Kidney glomerular epithelial cell (primary cell): ENCODE results near the gene EID2B.
A peak's percentile ranks its signal among the peaks of the same experiment; 100 is the strongest.

Experiments used
- DNase-seq: peaks from one replicate; lab custom pipeline; 2025; lab: John Stamatoyannopoulos, UW

The EID2B gene

GRCh38 chr19:39532233-39533002 is at the start of gene EID2B:
Gene EID2B, minus strand, starts transcription at chr19:39532852. Its CDS starts 50 bp downstream, at chr19:39532802.
- peak; percentile 93 for DNase-seq

DNA sequence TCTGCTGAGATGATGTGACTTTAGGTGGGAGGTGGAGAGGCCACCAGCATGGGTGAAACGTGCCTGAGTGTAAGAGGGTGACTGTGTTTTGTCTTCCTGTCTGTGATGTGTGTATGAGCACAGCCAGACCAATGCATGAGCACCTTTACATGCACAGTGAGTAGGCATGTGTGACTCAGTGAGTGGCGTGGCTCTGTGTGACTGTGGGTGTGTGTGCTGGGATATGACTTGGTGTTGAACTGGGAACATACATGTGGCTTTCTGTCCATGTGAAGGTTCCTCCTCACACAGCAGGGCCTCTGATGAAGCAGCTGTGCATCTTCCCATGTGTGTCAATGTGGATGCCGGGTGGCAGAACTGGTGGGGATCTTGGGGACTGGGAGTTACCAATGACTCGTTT is 49.8 kb upstream of the EID2B start:
- DNase-seq = no peak

GRCh38 chr19:39568604-39569003 is 36.0 kb upstream of the EID2B start:
- peak; percentile 23 for DNase-seq

GRCh38 chr19:39566064-39566463 is 33.4 kb upstream of the EID2B start:
- no peak for DNase-seq

DNA sequence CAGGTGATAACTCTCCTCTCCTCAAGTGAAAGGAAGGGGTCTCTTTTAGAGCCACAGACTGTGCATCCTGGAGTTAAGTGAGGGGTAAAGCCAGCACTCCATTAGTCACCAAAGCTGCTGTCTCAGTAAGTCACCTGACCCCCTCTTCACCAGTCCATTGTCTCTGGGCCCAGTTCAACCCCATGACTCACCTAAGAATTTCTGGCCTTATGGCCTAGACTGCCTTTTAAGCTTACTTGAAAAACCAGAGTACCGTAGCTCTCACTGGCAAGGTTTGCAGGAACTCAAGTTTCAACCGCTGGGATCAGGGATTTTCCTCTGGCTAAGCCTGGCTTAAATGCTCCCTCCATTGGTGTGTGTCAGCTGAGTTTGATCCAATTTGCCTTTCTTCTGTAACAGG is 30.8 kb upstream of the EID2B start:
- peak; percentile 35 for DNase-seq

- DNase-seq = no peak
Observed at GRCh38 chr19:39558624-39559117, 26.0 kb upstream of the EID2B start.

- no peak for DNase-seq
Observed at GRCh38 chr19:39557811-39558623, 25.4 kb upstream of the EID2B start.

GRCh38 chr19:39555883-39556282 is 23.2 kb upstream of the EID2B start:
- no peak for DNase-seq

GRCh38 chr19:39554701-39555311 is 22.2 kb upstream of the EID2B start:
- no peak for DNase-seq

DNA sequence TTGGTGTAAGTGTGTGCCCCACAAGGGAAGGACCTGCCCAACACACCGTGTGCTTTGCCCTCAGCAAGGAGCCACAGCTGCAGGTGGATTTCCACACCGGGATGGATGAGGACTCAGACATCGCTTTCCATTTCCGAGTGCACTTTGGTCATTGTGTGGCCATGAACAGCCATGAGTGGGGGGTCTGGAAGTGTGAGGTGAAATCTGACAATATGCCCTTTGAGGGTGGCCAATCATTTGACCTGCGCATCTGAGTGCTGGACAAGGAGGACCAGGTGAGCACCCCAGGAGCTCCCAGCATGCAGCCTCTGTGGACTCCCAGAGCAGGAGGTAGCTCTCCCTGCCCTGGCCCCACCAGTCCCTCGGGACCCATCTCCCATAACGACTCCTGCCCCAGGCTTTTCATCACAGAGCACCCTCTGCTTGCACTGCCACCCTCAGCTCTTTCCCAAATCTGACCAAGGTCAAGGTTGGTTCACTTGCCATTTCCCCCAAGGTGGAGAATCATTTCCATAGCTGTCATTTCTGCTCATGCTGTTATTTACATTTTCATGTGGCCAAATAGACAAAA is 20.5 kb upstream of the EID2B start:
- no peak for DNase-seq

- no peak for DNase-seq
Observed at GRCh38 chr19:39550197-39550596, 17.5 kb upstream of the EID2B start.

DNA sequence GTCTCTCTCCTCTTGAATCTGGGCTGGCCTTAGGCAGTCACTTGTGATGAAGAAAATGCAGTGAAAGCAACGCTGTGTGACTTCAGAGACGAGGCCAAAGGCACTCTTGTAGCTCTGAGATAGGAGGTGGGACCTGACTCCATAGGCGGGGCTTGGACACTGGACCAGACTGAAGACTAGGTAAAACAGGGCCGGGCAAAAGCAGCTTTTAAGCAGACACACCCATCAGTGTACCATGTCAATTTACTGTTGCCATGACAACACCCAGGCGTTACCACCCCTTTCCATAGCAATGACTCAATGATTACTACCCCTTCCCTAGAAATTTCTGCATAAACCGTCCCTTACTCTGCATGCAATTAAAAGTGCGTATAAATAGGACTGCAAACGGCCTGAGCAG is 13.9 kb upstream of the EID2B start:
- no peak for DNase-seq

- DNase-seq = no peak
Observed at GRCh38 chr19:39544911-39545310, 12.3 kb upstream of the EID2B start.

DNA sequence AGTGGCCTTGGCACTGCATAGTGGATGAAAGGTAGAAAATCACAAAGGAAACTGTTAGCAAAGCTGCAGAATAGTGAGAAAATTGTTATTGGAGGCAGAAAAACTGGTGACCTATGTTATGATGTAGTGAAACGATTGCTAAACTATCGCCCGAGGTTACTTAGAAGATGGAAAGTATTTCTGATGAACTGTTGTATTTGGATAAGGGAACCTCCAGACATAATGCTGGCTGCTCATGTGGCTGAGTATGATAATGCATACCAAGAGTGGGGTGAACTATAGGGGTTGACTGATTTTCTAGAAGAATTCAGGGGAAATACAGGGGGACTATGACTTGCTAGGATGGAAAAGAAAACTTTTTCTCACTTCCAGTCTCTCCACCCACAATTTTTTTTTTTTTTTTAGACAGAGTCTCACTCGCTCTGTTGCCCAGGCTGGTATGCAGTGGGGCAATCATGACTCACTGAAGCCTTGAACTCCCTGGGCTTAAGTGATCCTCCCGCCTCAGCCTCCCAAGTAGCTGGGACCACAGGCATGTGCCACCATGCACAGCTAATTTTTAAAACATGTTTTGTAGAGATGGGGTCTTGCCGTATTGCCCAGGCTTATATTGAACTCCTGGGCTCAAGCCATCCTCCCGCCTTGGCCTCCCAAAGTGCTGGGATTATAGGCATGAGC is 11.7 kb upstream of the EID2B start:
- peak; percentile 5 for DNase-seq

DNA sequence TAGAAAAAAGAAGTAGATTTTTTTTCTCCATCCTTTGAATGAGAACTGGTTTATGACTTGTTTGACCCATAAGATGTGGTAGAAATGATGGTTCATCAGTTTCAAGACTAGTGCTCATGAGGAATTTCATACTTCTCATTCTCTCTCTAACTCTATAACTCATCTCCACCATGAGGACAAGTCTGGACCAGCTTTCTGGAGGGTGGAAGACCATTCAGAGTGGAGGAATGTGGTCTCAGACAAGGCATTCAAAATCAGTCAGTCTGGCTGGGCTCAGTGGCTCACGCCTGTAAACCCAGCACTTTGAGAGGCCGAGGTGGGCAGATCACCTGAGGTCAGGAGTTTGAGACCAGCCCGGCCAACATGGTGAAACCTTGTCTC is 10.8 kb upstream of the EID2B start:
- peak; percentile 17 for DNase-seq

GRCh38 chr19:39542206-39542605 is 9.6 kb upstream of the EID2B start:
- DNase-seq = no peak

DNA sequence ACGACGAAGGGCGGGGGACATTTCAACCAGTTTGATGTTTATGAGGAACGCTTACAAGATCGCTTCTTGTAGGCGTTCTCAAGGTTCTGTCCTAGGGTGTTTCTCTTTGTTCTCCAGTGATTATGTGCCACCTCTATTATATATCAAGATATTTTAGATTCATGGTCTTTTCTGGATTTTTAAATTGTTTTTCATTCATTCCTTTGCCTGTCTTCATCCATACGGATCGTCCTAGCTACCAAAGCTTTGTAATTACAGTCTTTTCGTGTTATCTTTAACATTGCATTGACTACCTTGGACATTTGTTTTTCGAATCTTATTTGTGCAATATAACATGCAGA is 7.7 kb upstream of the EID2B start:
- DNase-seq = no peak

DNA sequence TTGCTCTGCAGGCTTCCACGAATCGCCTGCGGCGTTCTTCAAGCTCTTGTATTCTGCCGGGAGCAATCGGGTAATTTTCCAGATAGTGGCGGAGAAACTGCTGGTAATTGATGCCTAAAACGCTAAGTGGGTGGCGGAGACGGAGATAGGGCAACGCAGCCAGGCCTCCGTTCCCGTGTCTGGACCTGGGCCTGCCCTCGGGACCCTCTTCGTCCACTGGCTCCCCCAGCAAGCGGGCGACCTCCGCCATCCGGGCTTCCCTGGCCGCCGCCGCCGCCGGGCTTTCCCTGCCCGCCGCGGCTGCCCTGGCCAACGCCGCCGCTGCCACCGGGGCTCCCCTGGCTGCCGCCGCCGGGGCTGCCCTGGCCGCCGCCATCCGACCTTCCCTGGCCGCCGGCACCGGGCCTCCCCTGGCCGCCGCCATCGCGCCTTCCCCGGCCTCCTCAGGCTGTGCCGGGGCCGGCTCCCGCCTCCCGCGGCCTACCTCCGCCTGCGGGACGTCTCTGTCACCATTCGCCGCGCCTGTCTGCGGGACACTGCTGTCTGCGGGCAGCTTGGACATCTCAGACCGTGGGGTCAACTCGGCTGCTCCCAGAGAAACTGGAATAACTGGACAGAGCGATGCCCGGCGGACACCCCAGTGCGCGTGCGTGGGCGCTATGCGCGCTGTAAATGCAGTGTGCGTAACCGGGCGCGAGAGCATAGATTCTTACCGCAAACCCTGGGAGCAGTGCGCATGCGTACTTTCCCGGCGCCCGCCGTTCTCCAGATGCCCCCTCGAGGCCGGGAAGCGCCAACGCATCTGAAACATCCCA is 7.1 kb upstream of the EID2B start, which contains the start of gene EID2:
TSS of gene EID2 (minus strand) at position 644 of the 815 bp plus-strand sequence. CDS start at position 562, 82 bp downstream.
- peak; percentile 90 for DNase-seq

DNA sequence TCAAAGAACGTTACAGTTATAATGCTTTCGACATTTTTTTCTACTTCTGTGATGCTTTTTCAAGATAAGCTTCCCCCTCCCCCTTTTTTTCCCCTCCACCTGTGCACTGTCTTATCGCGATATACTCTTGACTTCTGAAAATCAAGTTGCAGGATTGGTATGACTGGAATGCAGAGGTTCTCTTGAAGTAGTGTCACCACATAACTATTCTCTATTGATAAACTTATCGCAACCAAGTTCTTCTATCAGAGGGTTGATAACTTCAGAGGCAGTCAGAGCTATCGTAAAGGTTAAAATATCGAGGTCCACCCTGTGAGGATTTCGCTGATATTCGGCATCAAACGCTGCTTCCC is 6.5 kb upstream of the EID2B start:
- DNase-seq = peak; percentile 50

DNA sequence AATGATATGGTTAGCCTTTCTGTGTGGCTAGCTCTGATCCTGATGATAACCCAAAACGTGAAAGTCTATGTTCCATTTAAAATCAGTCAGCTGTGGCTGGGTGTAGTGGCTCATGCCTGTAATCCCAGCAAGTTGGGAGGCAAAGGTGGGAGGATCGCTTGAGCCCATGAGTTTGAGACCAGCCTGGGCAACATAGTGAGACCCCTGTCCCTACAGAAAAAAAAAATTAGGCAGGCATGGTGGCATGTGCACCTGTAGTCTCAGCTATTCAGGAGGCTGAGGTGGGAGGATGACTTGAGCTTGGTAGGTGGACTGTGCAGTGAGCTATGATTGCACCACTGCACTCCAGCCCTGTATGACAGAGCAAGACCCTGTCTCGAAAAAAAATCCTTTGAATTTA is 1.1 kb upstream of the EID2B start:
- DNase-seq = no peak

DNA sequence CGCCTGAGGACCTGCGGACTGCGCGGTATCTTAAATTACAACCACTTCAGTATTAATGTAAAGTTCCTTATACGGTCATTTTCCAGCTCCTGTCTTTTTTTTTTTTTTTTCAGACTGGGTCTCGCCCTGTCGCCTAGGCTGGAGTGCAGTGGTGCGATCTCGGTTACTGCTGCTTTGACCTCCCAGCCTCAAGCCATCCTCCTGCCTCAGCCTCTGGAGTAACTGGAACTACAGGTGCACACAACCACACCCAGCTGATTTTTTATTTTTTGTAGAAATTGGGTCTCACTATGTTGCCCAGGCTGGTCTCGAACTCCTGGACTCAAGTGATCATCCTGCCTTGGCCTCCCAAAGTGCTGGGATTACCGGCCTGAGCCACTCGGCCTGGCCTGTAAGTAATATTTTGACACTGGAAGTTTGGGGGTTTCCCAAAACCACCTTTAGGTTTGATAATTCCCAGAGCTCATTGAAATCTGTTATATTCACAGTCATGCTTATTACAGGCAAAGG is 406 bp upstream of the EID2B start:
- DNase-seq = no peak
